Measurements from ENCODE around the gene HSPA9. TPM values are rescaled to one million over a fixed set of nuclear protein-coding genes. Genes with fewer than 3 reads are reported as not detected.

The HSPA9 gene
- total and polyA plus RNA-seq, 9 of the 15 experiments (the other 6 are each of a cell fraction or from before 2014, with no cell fraction given): 195 to 583 (median 514) TPM

DNA sequence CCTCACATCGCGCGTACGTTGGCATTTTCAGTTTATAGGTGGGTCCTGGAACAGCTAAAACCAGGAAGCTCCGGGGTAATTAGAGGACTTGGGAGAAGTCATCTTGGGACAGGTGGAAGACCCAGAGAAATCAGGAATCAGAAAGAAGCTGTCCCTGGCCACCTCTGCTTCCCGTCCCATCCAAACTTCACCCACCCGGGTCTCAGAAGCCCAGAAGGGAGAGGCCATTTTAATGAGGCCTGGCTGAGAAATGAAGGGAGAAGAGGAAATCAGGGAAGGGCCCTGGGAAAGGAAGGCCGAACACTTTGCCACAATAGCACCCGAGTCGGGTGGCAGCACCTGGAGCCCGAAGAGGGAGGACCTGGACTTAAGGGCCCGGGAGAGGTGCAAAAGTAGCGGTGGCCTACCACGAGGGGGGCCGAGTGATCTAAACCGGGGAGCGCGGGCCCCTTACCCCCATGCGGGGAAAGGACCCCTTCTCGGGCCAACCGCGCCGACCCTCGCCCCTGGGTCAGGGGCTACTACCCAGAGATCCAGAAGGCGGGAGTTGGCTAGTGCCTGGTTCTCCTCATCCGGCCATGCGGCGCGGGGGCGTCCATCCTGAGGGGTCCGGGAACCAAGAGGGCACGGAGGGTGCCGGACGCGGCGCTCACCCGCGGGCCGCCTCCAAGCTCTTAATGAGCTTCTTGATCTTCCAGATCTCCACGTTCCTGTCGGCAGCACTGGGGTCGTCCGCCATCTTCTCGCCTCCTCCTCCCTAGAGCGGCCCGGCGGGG, 32.8 kb downstream of the HSPA9 start (continued):
- TF ChIP-seq ZNF146 (CRISPR knock-in tag; IDR thresholded peaks at IDR 0.05; ENCODE audit: unreplicated experiment) (peak; percentile 14), ZMIZ1 (IDR thresholded peaks at IDR 0.05; ENCODE audit: low read depth in 2 of 2, low read length in 2 of 2) (no peak), SREBF2 (CRISPR knock-in tag; IDR thresholded peaks at IDR 0.05) (no peak), ZBTB43 (CRISPR knock-in tag; IDR thresholded peaks at IDR 0.05) (peak; percentile 53; the same call in 1 of the 2 replicates), ARID2 (IDR thresholded peaks at IDR 0.05) (0 out of 2 replicates have a peak, but pooled peaks have one; percentile 23), E2F5 (CRISPR knock-in tag; IDR thresholded peaks at IDR 0.05) (0 out of 2 replicates have a peak, but pooled peaks have one; percentile 48), MECOM (CRISPR knock-in tag; IDR thresholded peaks at IDR 0.05) (no peak), SRF (CRISPR knock-in tag; IDR thresholded peaks at IDR 0.05) (no peak), SIN3A (IDR thresholded peaks at IDR 0.05; ENCODE audit: borderline replicate concordance in 2 of 2, control insufficient read depth in 1 of 2, low read depth in 2 of 2, low read length in 2 of 2) (peak in 1 of 2 experiments; percentile 49; a peak in 1 of 4 replicates), ELF4 (CRISPR knock-in tag; IDR thresholded peaks at IDR 0.05) (no peak), CCNT2 (IDR thresholded peaks at IDR 0.05; ENCODE audit: borderline replicate concordance, extremely low read depth, insufficient read length, low read depth, low read length) (peak; percentile 48), XRCC4 (IDR thresholded peaks at IDR 0.05; ENCODE audit: extremely low read depth, insufficient read depth, insufficient read length) (no peak), NFIX (CRISPR knock-in tag; IDR thresholded peaks at IDR 0.05; ENCODE audit: low read depth) (no peak), LCOR (CRISPR knock-in tag; IDR thresholded peaks at IDR 0.05) (no peak), SNIP1 (IDR thresholded peaks at IDR 0.05; ENCODE audit: low read depth) (no peak)
- TF ChIP-seq, protein P1, sequence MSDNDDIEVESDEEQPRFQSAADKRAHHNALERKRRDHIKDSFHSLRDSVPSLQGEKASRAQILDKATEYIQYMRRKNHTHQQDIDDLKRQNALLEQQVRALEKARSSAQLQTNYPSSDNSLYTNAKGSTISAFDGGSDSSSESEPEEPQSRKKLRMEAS (CRISPR knock-in tag; IDR thresholded peaks at IDR 0.05): no peak
- TF ChIP-seq, protein P2, sequence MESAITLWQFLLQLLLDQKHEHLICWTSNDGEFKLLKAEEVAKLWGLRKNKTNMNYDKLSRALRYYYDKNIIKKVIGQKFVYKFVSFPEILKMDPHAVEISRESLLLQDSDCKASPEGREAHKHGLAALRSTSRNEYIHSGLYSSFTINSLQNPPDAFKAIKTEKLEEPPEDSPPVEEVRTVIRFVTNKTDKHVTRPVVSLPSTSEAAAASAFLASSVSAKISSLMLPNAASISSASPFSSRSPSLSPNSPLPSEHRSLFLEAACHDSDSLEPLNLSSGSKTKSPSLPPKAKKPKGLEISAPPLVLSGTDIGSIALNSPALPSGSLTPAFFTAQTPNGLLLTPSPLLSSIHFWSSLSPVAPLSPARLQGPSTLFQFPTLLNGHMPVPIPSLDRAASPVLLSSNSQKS (CRISPR knock-in tag; IDR thresholded peaks at IDR 0.05): no peak
- TF ChIP-seq, protein P3, sequence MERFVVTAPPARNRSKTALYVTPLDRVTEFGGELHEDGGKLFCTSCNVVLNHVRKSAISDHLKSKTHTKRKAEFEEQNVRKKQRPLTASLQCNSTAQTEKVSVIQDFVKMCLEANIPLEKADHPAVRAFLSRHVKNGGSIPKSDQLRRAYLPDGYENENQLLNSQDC (CRISPR knock-in tag; IDR thresholded peaks at IDR 0.05): no peak

All from K562 (cell line).